Left ventricle myocardium inferior (tissue), 1 donor: ENCODE results near the gene APOBEC3B. TPM values are rescaled to one million over a fixed set of nuclear protein-coding genes. Genes with fewer than 3 reads are reported as not detected.

Experiments
- DNase-seq: peaks from one replicate; pipeline ENCODE4 v3.0.0-alpha.2; 2020
- H3K27ac ChIP-seq: fragments of 200-600 bp; replicated peaks from 2 replicates; pipeline ENCODE4 v1.8.0; 2021
- H3K27me3 ChIP-seq: fragments of 200-600 bp; 2 replicates; pipeline ENCODE4 v1.8.0; 2021; ENCODE audit warnings: low read depth
- H3K36me3 ChIP-seq: fragments of 200-600 bp; 2 replicates; pipeline ENCODE4 v1.8.0; 2021
- H3K4me1 ChIP-seq: fragments of 200-600 bp; 2 replicates; pipeline ENCODE4 v1.8.0; 2021
- H3K4me3 ChIP-seq: fragments of 200-600 bp; 2 replicates; pipeline ENCODE4 v1.8.0; 2021; ENCODE audit warnings: mild to moderate bottlenecking, moderate library complexity
- H3K9me3 ChIP-seq: fragments of 200-600 bp; replicated peaks from 2 replicates; pipeline ENCODE4 v1.8.0; 2021
- CTCF ChIP-seq: fragments of 200-600 bp; IDR thresholded peaks from 2 replicates; pipeline ENCODE4 v1.8.0; 2021; ENCODE audit warnings: antibody characterized with exemption, mild to moderate bottlenecking, borderline replicate concordance
- intact Hi-C: fragments of 100-400 bp; cut with micrococcal nuclease; formaldehyde crosslinking; loops from one replicate; pipeline ENCODE4 v1.11.0; 2022
- total RNA-seq: library from RNA; stranded (reverse); fragmentation: NEBNext Ultra II Directional; extraction: Animal tissue kit (Norgen Biotek cat#: 25700); gene quantifications from one replicate; pipeline ENCODE4 v1.2.1, GENCODE V29; 2021
- donor health status: DM: no; HTN: yes; CAD: no; lungs with severe emphysema.

Gene APOBEC3B
- total RNA-seq, 1 donor from 2014 or later: 0.52 TPM

- peaks cover 25% of the 10 kb centered on the region for H3K27me3 ChIP-seq
- no peak for TF ChIP-seq CTCF
- no peaks in the 10 kb centered on the region for H3K36me3 ChIP-seq
- H3K9me3 ChIP-seq: no peaks in the 10 kb centered on the region
- DNase-seq: no peak
- no peak overlapping the region for H3K27ac ChIP-seq
- peaks cover 8% of the 10 kb centered on the region for H3K4me1 ChIP-seq
- intact Hi-C loops: no loop called here
- no peak overlapping the region for H3K4me3 ChIP-seq
These were observed 29.7 kb upstream of the APOBEC3B start for GRCh38 chr22:38952281-38952993.

- Histone ChIP-seq H3K9me3 (no peaks in the 10 kb centered on the region), H3K27me3 (peaks cover 18% of the 10 kb centered on the region), H3K4me1 (peaks cover 8% of the 10 kb centered on the region), H3K36me3 (no peaks in the 10 kb centered on the region), H3K4me3 (no peak overlapping the region), H3K27ac (no peak overlapping the region)
- intact Hi-C loops: no loop called here
- no peak for DNase-seq
- no peak for TF ChIP-seq CTCF
These were observed 29.1 kb upstream of the APOBEC3B start for GRCh38 chr22:38953091-38953490.

- H3K36me3 ChIP-seq: no peaks in the 10 kb centered on the region
- no peak for DNase-seq
- H3K27me3 ChIP-seq: peaks cover 14% of the 10 kb centered on the region
- no peak overlapping the region for H3K27ac ChIP-seq
- H3K4me1 ChIP-seq: peaks cover 8% of the 10 kb centered on the region
- H3K4me3 ChIP-seq: no peak overlapping the region
- intact Hi-C loops: no loop called here
- TF ChIP-seq CTCF: no peak
- H3K9me3 ChIP-seq: no peaks in the 10 kb centered on the region
These were observed 28.4 kb upstream of the APOBEC3B start for GRCh38 chr22:38953577-38954413.

GRCh38 chr22:38954414-38955043, 27.6 kb upstream of the APOBEC3B start:
- no peak overlapping the region for H3K4me3 ChIP-seq
- peaks cover 8% of the 10 kb centered on the region for H3K4me1 ChIP-seq
- intact Hi-C loops: no loop called here
- no peak for TF ChIP-seq CTCF
- no peak overlapping the region for H3K27ac ChIP-seq
- no peaks in the 10 kb centered on the region for H3K36me3 ChIP-seq
- no peaks in the 10 kb centered on the region for H3K9me3 ChIP-seq
- H3K27me3 ChIP-seq: peaks cover 10% of the 10 kb centered on the region
- no peak for DNase-seq

- intact Hi-C loops: no loop called here
- Histone ChIP-seq H3K27me3 (peaks cover 10% of the 10 kb centered on the region), H3K4me3 (no peak overlapping the region), H3K9me3 (no peaks in the 10 kb centered on the region), H3K36me3 (no peaks in the 10 kb centered on the region), H3K4me1 (peaks cover 8% of the 10 kb centered on the region), H3K27ac (no peak overlapping the region)
- DNase-seq: no peak
- TF ChIP-seq CTCF: no peak
These were observed 26.8 kb upstream of the APOBEC3B start for GRCh38 chr22:38955250-38955905.
